ENCODE measurements around the gene CDH19.

DNA sequence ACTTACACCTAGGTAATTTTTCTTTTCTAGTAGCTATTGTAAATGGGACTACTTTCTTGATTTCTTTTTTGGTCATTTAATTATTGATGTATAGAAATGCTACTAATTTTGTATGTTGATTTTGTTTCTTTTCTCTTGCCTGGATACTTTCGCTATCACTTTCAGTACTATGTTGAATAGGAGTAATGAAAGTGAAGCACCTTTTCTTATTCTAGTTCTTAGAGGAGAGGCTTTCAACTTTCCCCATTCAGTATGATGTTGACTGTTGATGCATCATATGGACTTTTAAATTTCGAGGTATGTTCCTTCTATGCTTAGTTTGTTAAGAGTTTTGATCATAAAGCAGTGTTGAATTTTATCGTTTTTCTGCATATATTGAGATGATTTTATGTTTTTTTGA, 142.5 kb downstream of the CDH19 start:
- no peak for TF ChIP-seq POLR2A (IDR thresholded peaks at IDR 0.05)
- TF ChIP-seq, protein P1, sequence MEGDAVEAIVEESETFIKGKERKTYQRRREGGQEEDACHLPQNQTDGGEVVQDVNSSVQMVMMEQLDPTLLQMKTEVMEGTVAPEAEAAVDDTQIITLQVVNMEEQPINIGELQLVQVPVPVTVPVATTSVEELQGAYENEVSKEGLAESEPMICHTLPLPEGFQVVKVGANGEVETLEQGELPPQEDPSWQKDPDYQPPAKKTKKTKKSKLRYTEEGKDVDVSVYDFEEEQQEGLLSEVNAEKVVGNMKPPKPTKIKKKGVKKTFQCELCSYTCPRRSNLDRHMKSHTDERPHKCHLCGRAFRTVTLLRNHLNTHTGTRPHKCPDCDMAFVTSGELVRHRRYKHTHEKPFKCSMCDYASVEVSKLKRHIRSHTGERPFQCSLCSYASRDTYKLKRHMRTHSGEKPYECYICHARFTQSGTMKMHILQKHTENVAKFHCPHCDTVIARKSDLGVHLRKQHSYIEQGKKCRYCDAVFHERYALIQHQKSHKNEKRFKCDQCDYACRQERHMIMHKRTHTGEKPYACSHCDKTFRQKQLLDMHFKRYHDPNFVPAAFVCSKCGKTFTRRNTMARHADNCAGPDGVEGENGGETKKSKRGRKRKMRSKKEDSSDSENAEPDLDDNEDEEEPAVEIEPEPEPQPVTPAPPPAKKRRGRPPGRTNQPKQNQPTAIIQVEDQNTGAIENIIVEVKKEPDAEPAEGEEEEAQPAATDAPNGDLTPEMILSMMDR (IDR thresholded peaks at IDR 0.05) = no peak

Measured in breast epithelium (tissue), 3 donors.